HL-60 (cell line): Measurements from ENCODE around the gene DAP3.
A peak's percentile ranks its signal among the peaks of the same experiment; 100 is the strongest.

ENCODE experiments used
- DNase-seq, 2 experiments: peaks; one replicate each; pipeline ENCODE4 v3.0.0-alpha.2; 2010 to 2020; ENCODE audit warnings: low read depth in 1 of 2, low spot score in 1 of 2
- H3K27ac ChIP-seq: fragments of 250-450 bp; sonication (Bioruptor Pico); replicated peaks from 2 replicates; pipeline ENCODE4 v1.5.1; 2020; ENCODE audit warnings: mild to moderate bottlenecking, moderate library complexity
- H3K27me3 ChIP-seq: fragments of 250-450 bp; sonication (Bioruptor Pico); 2 replicates; pipeline ENCODE4 v1.5.1; 2021; ENCODE audit warnings: mild to moderate bottlenecking, moderate library complexity; ENCODE audit not compliant: insufficient read depth, poor library complexity, severe bottlenecking
- H3K4me3 ChIP-seq: replicated peaks from 2 replicates; pipeline ENCODE4 v1.5.1; 2011; ENCODE audit warnings: mild to moderate bottlenecking, control low read depth, low read length; ENCODE audit not compliant: insufficient read depth
- GABPA ChIP-seq: IDR thresholded peaks from 2 replicates; pipeline ENCODE4 v1.6.1; 2012; ENCODE audit warnings: low read depth
- POLR2AphosphoS5 ChIP-seq: IDR thresholded peaks from 2 replicates; pipeline ENCODE4 v1.6.1; 2012; ENCODE audit warnings: low read depth
- SPI1 ChIP-seq: IDR thresholded peaks from 2 replicates; pipeline ENCODE4 v1.6.1; 2012; ENCODE audit warnings: low read depth, mild to moderate bottlenecking, borderline replicate concordance
- TF ChIP-seq, protein P1 (sequence below): IDR thresholded peaks from one replicate; pipeline ENCODE4 v1.5.1; 2011; ENCODE audit warnings: low read length, control low read depth, inconsistent platforms; ENCODE audit not compliant: insufficient read depth
- TF ChIP-seq, protein P2 (sequence below): IDR thresholded peaks from 2 replicates; pipeline ENCODE4 v1.6.1; 2012; ENCODE audit warnings: low read depth; ENCODE audit not compliant: insufficient replicate concordance

DAP3 gene

DNA sequence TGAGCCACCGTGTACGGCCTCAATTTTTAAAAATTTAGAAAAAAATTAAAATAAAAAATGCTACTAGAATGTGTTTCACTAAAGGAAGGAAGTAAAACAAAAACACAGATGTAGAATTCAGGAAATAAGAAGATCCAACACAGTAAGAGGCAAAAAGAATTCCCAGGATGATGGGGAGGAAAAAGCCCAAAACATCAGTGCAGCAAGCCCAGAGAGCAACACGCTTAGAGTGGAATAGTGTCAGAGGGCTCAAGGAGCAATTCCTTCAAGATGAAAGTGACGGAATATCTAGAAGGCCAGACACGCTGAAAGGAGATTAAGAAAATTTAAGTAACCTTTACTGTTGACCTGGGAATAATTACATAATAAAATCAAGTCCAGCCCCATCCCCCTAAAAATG is 80.4 kb downstream of the DAP3 start:
- TF ChIP-seq, protein P1, sequence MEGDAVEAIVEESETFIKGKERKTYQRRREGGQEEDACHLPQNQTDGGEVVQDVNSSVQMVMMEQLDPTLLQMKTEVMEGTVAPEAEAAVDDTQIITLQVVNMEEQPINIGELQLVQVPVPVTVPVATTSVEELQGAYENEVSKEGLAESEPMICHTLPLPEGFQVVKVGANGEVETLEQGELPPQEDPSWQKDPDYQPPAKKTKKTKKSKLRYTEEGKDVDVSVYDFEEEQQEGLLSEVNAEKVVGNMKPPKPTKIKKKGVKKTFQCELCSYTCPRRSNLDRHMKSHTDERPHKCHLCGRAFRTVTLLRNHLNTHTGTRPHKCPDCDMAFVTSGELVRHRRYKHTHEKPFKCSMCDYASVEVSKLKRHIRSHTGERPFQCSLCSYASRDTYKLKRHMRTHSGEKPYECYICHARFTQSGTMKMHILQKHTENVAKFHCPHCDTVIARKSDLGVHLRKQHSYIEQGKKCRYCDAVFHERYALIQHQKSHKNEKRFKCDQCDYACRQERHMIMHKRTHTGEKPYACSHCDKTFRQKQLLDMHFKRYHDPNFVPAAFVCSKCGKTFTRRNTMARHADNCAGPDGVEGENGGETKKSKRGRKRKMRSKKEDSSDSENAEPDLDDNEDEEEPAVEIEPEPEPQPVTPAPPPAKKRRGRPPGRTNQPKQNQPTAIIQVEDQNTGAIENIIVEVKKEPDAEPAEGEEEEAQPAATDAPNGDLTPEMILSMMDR: no peak
- no peak for TF ChIP-seq POLR2AphosphoS5
- TF ChIP-seq, protein P2, sequence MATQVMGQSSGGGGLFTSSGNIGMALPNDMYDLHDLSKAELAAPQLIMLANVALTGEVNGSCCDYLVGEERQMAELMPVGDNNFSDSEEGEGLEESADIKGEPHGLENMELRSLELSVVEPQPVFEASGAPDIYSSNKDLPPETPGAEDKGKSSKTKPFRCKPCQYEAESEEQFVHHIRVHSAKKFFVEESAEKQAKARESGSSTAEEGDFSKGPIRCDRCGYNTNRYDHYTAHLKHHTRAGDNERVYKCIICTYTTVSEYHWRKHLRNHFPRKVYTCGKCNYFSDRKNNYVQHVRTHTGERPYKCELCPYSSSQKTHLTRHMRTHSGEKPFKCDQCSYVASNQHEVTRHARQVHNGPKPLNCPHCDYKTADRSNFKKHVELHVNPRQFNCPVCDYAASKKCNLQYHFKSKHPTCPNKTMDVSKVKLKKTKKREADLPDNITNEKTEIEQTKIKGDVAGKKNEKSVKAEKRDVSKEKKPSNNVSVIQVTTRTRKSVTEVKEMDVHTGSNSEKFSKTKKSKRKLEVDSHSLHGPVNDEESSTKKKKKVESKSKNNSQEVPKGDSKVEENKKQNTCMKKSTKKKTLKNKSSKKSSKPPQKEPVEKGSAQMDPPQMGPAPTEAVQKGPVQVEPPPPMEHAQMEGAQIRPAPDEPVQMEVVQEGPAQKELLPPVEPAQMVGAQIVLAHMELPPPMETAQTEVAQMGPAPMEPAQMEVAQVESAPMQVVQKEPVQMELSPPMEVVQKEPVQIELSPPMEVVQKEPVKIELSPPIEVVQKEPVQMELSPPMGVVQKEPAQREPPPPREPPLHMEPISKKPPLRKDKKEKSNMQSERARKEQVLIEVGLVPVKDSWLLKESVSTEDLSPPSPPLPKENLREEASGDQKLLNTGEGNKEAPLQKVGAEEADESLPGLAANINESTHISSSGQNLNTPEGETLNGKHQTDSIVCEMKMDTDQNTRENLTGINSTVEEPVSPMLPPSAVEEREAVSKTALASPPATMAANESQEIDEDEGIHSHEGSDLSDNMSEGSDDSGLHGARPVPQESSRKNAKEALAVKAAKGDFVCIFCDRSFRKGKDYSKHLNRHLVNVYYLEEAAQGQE: no peak
- no peak for TF ChIP-seq GABPA
- no peak for TF ChIP-seq SPI1
- no peak overlapping the region for H3K4me3 ChIP-seq
- H3K27me3 ChIP-seq: no peaks in the 10 kb centered on the region
- no peak overlapping the region for H3K27ac ChIP-seq
- no peak for DNase-seq

DNA sequence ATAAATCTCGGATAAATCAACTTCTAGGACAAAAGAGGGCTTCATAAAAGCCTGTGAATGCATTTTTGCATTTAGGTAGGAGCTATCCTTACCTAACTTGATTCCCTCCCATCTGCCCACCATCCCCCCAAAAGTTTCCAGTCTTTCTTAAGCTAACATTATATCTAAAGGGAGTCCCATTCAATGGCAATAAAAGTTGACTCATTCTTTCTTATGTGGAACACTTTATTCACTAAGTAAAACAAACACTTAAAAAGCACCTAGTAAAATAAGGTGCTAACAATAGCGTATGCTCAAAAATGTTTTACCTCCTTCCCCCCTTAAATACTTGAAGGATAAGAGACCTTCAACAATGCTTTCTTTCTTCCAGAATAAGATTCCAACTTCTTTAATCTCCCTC is 84.3 kb downstream of the DAP3 start:
- Histone ChIP-seq H3K27ac (no peak overlapping the region), H3K4me3 (no peak overlapping the region), H3K27me3 (no peaks in the 10 kb centered on the region)
- no peak for TF ChIP-seq SPI1
- TF ChIP-seq POLR2AphosphoS5: no peak
- TF ChIP-seq, protein P1: no peak
- TF ChIP-seq, protein P2: no peak
- no peak for TF ChIP-seq GABPA
- DNase-seq: no peak

DNA sequence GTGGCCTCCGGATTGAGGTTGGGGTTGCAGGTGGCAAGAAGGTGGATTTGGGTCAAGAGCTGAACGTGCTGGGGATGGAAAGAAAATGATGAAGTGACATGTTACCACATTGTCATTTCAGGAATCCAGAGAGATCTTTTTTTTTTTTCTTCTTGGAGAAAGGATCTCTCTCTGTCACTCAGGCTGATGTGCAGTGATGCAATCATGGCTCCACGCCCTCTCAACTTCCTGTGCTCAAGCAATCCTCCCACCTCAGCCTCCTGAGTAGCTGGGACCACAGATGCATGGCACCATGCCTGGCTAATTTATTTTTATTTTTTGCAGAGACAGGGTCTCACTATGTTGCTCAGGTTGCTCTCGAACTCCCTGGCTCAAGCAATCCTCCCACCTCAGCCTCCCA is 87.5 kb downstream of the DAP3 start:
- Histone ChIP-seq H3K4me3 (no peak overlapping the region), H3K27ac (no peak overlapping the region), H3K27me3 (no peaks in the 10 kb centered on the region)
- TF ChIP-seq, protein P2: no peak
- TF ChIP-seq SPI1: no peak
- TF ChIP-seq POLR2AphosphoS5: no peak
- no peak for TF ChIP-seq GABPA
- TF ChIP-seq, protein P1: no peak
- peak; percentile 8 to 47 for DNase-seq
